HepG2 (cell line): ENCODE results near the gene LRRC45. TPM values are rescaled to one million over a fixed set of nuclear protein-coding genes. Genes with fewer than 3 reads are reported as not detected.

ENCODE experiments used
- FOXP1 ChIP-seq, 2 experiments: fragments of 450-650 bp in 1 of 2; IDR thresholded peaks; 2 replicates each; pipeline ENCODE4 v1.6.1; 2017 to 2018; ENCODE audit warnings: antibody characterized with exemption in 1 of 2
- HES4 ChIP-seq: sonication (generic); formaldehyde crosslinking; IDR thresholded peaks from 2 replicates; pipeline ENCODE4 v1.9.0; 2021; ENCODE audit warnings: mild to moderate bottlenecking, missing genetic modification reagents, borderline replicate concordance
- HHEX ChIP-seq: IDR thresholded peaks from 2 replicates; pipeline ENCODE4 v1.6.1; 2016; ENCODE audit warnings: control low read depth
- NPAS2 ChIP-seq: sonication (generic); formaldehyde crosslinking; IDR thresholded peaks from 2 replicates; pipeline ENCODE4 v1.8.0; 2022; ENCODE audit warnings: mild to moderate bottlenecking, missing genetic modification reagents, borderline replicate concordance
- REPIN1 ChIP-seq: sonication (generic); formaldehyde crosslinking; IDR thresholded peaks from 2 replicates; pipeline ENCODE4 v1.8.0; 2022; ENCODE audit warnings: missing genetic modification reagents, low read depth, mild to moderate bottlenecking, borderline replicate concordance
- SMAD9 ChIP-seq: sonication (generic); formaldehyde crosslinking; IDR thresholded peaks from 2 replicates; pipeline ENCODE4 v1.5.1; 2020; ENCODE audit warnings: mild to moderate bottlenecking, missing genetic modification reagents
- WIZ ChIP-seq: sonication (generic); formaldehyde crosslinking; IDR thresholded peaks from 2 replicates; pipeline ENCODE4 v1.5.1; 2020; ENCODE audit warnings: mild to moderate bottlenecking, missing genetic modification reagents
- ZNF20 ChIP-seq: sonication (generic); formaldehyde crosslinking; IDR thresholded peaks from 2 replicates; pipeline ENCODE4 v1.4.0; 2020; ENCODE audit warnings: mild to moderate bottlenecking, moderate library complexity, missing genetic modification reagents
- ZNF543 ChIP-seq: sonication (generic); formaldehyde crosslinking; IDR thresholded peaks from 2 replicates; pipeline ENCODE4 v1.4.0; 2020; ENCODE audit warnings: mild to moderate bottlenecking, missing genetic modification reagents
- ZNF83 ChIP-seq: sonication (generic); formaldehyde crosslinking; IDR thresholded peaks from 2 replicates; pipeline ENCODE4 v1.4.0; 2020; ENCODE audit warnings: missing genetic modification reagents, mild to moderate bottlenecking, borderline replicate concordance
- ZNF883 ChIP-seq: sonication (generic); formaldehyde crosslinking; IDR thresholded peaks from 2 replicates; pipeline ENCODE4 v1.5.1; 2020; ENCODE audit warnings: mild to moderate bottlenecking, missing genetic modification reagents; ENCODE audit errors: not compliant biosample characterization
- ZSCAN9 ChIP-seq: IDR thresholded peaks from 2 replicates; pipeline ENCODE4 v1.6.1; 2016; ENCODE audit warnings: borderline replicate concordance
- polyA plus RNA-seq, 8 experiments: library from polyadenylated mRNA; depleted of rRNA in 3 of 8; stranded (reverse) in 7 of 8; unstranded in 1 of 8; fragments of >200 nt; fragmentation: Illumina TruSeq in 4 of 8; extraction: Trizol in 4 of 8; gene quantifications; 2 replicates each; pipeline versions ENCODE4 v1.2.1 to v1.2.3, GENCODE V29; 2011 to 2016; ENCODE audit warnings: low read depth in 4 of 8, missing spikeins in 1 of 8, mixed read lengths in 1 of 8; ENCODE audit not compliant: insufficient read depth in 1 of 8
- total RNA-seq, 5 experiments: library from RNA; depleted of rRNA; stranded (reverse); fragments of >200 nt; fragmentation: Illumina TruSeq; extraction: Trizol; gene quantifications; 2 replicates each; pipeline ENCODE4 v1.2.3, GENCODE V29; 2016; ENCODE audit warnings: low read depth in 1 of 5
- TF ChIP-seq, protein P1 (sequence below): sonication (generic); formaldehyde crosslinking; IDR thresholded peaks from 2 replicates; pipeline ENCODE4 v1.8.0; 2022; ENCODE audit warnings: missing genetic modification reagents, mild to moderate bottlenecking, moderate library complexity, borderline replicate concordance
- TF ChIP-seq, protein P2 (sequence below): sonication (generic); formaldehyde crosslinking; IDR thresholded peaks from 2 replicates; pipeline ENCODE4 v1.4.0; 2020; ENCODE audit warnings: missing genetic modification reagents
- TF ChIP-seq, protein P3 (sequence below): sonication (generic); formaldehyde crosslinking; IDR thresholded peaks from 2 replicates; pipeline ENCODE4 v1.5.0; 2020; ENCODE audit warnings: missing genetic modification reagents, mild to moderate bottlenecking, borderline replicate concordance
- TF ChIP-seq, protein P4 (sequence below): sonication (generic); formaldehyde crosslinking; IDR thresholded peaks from 2 replicates; pipeline ENCODE4 v1.5.1; 2020; ENCODE audit warnings: missing genetic modification reagents, mild to moderate bottlenecking, borderline replicate concordance
- TF ChIP-seq, protein P5 (sequence below): sonication (generic); formaldehyde crosslinking; IDR thresholded peaks from 2 replicates; pipeline ENCODE4 v1.4.0; 2020; ENCODE audit warnings: mild to moderate bottlenecking, missing genetic modification reagents

LRRC45 gene
- total and polyA plus RNA-seq, 2 of the 13 experiments (the other 11 are each of a cell fraction or from before 2014, with no cell fraction given) = 11.6 to 48.1 TPM

DNA sequence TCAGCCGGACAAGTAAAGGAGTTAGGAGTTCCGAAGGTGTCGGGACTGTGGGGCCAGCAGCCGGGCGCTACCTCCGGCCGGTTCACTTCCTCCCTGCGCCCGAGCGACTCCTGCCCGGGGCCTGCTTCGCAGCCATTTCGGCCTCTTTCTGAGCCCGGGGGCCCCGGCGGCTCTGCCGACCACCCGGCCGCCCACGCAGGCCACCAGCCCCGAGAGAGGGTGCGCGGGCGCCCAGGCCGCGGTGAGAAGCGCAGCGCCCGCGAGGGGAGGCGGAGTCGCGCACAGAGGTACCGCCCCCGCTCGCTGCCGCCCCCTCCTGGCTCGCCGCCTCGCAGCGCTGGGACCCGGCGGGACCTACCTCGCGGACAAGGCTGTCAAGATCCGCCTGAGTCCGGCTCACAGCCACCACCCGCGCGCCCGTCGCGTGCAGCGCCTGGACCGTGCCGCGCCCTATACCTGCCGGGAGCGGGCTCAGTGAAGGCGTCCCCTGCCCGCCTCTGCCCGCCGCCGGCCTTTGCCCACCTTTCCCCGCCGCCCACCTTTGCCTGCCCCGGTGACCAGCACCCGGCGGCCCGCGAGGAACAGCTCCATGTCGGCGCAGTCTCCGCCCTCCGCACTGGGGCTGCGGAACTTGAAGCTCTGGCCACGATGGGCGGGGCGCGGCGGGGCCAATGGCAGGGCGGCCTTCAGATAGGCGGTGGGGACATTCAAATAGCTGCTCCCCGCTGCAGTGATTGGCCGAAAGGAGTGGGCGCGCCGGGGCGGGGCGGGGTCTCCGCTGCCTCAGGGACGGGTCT, 14.2 kb downstream of the LRRC45 start, which contains the start of gene DCXR (continued):
- TF ChIP-seq, protein P1, sequence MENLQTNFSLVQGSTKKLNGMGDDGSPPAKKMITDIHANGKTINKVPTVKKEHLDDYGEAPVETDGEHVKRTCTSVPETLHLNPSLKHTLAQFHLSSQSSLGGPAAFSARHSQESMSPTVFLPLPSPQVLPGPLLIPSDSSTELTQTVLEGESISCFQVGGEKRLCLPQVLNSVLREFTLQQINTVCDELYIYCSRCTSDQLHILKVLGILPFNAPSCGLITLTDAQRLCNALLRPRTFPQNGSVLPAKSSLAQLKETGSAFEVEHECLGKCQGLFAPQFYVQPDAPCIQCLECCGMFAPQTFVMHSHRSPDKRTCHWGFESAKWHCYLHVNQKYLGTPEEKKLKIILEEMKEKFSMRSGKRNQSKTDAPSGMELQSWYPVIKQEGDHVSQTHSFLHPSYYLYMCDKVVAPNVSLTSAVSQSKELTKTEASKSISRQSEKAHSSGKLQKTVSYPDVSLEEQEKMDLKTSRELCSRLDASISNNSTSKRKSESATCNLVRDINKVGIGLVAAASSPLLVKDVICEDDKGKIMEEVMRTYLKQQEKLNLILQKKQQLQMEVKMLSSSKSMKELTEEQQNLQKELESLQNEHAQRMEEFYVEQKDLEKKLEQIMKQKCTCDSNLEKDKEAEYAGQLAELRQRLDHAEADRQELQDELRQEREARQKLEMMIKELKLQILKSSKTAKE (CRISPR knock-in tag) = 0 out of 2 replicates have a peak, but pooled peaks have one; percentile 46
- TF ChIP-seq, protein P2, sequence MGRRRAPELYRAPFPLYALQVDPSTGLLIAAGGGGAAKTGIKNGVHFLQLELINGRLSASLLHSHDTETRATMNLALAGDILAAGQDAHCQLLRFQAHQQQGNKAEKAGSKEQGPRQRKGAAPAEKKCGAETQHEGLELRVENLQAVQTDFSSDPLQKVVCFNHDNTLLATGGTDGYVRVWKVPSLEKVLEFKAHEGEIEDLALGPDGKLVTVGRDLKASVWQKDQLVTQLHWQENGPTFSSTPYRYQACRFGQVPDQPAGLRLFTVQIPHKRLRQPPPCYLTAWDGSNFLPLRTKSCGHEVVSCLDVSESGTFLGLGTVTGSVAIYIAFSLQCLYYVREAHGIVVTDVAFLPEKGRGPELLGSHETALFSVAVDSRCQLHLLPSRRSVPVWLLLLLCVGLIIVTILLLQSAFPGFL (CRISPR knock-in tag) = no peak
- TF ChIP-seq WIZ (CRISPR knock-in tag) = peak; percentile 85; the same call in 1 of the 2 replicates
- TF ChIP-seq ZNF883 (CRISPR knock-in tag) = peak; percentile 95
- no peak for TF ChIP-seq NPAS2 (CRISPR knock-in tag)
- TF ChIP-seq ZNF543 = peak; percentile 73
- no peak for TF ChIP-seq ZNF20 (CRISPR knock-in tag)
- TF ChIP-seq ZNF83 (CRISPR knock-in tag) = peak; percentile 96; the same call in 1 of the 2 replicates
- TF ChIP-seq HES4 (CRISPR knock-in tag) = peak; percentile 81
- TF ChIP-seq SMAD9 = peak; percentile 14; the same call in 1 of the 2 replicates
- TF ChIP-seq ZSCAN9 (CRISPR knock-in tag) = peak; percentile 92; the same call in 1 of the 2 replicates
- TF ChIP-seq, protein P3, sequence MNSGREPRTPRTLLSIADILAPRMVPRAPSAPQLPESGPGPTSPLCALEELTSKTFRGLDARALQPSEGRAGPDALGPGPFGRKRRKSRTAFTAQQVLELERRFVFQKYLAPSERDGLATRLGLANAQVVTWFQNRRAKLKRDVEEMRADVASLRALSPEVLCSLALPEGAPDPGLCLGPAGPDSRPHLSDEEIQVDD (CRISPR knock-in tag) = peak; percentile 92
- no peak for TF ChIP-seq HHEX (CRISPR knock-in tag)
- TF ChIP-seq, protein P4, sequence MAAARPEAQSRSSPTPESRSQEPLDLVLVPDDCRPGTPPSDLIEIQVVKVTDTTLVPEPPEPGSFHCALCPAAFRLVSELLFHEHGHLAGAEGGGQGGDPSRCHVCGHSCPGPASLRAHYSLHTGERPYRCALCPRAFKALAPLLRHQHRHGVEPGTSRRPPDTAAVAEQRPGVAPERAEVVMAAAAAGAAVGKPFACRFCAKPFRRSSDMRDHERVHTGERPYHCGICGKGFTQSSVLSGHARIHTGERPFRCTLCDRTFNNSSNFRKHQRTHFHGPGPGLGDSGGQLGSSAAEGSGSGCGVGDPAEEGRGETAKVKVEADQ (CRISPR knock-in tag) = peak; percentile 100
- peak; percentile 61; the same call in 1 of the 2 replicates for TF ChIP-seq REPIN1
- TF ChIP-seq, protein P5, sequence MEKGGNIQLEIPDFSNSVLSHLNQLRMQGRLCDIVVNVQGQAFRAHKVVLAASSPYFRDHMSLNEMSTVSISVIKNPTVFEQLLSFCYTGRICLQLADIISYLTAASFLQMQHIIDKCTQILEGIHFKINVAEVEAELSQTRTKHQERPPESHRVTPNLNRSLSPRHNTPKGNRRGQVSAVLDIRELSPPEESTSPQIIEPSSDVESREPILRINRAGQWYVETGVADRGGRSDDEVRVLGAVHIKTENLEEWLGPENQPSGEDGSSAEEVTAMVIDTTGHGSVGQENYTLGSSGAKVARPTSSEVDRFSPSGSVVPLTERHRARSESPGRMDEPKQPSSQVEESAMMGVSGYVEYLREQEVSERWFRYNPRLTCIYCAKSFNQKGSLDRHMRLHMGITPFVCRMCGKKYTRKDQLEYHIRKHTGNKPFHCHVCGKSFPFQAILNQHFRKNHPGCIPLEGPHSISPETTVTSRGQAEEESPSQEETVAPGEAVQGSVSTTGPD (CRISPR knock-in tag) = no peak
- no peak for TF ChIP-seq FOXP1 (IDR thresholded peaks at IDR 0.05)
- TF ChIP-seq FOXP1 (CRISPR knock-in tag; IDR thresholded peaks at IDR 0.05) = peak; percentile 1; the same call in 1 of the 2 replicates
